NCI-H187 (cell line): ENCODE measurements around the gene ANOS1.

Experiments
- DNase-seq, 2 experiments: peaks; one replicate each; lab custom pipeline; 2025; lab: John Stamatoyannopoulos, UW

ANOS1 gene

GRCh38 chrX:8714164-8714563 is 17.8 kb downstream of the ANOS1 start:
- DNase-seq, result no peak

GRCh38 chrX:8711401-8711800 is 20.5 kb downstream of the ANOS1 start:
- DNase-seq, result no peak

- DNase-seq, result no peak
Measured at GRCh38 chrX:8704184-8704583, 27.8 kb downstream of the ANOS1 start.

- no peak for DNase-seq
Measured at GRCh38 chrX:8692871-8693270, 39.1 kb downstream of the ANOS1 start.

- no peak for DNase-seq
Measured at GRCh38 chrX:8689473-8689872, 42.5 kb downstream of the ANOS1 start.

GRCh38 chrX:8688776-8689175 is 43.2 kb downstream of the ANOS1 start:
- no peak for DNase-seq

GRCh38 chrX:8684201-8684965 is 47.6 kb downstream of the ANOS1 start:
- DNase-seq, result no peak

- no peak for DNase-seq
Measured at GRCh38 chrX:8683687-8684086, 48.2 kb downstream of the ANOS1 start.

GRCh38 chrX:8679550-8679949 is 52.4 kb downstream of the ANOS1 start:
- DNase-seq, result no peak

GRCh38 chrX:8675006-8675630 is 56.8 kb downstream of the ANOS1 start:
- no peak for DNase-seq

GRCh38 chrX:8673201-8673600 is 58.7 kb downstream of the ANOS1 start:
- DNase-seq, result no peak

GRCh38 chrX:8672176-8672575 is 59.8 kb downstream of the ANOS1 start:
- DNase-seq, result no peak

GRCh38 chrX:8668813-8669212 is 63.1 kb downstream of the ANOS1 start:
- DNase-seq, result no peak

GRCh38 chrX:8663325-8663724 is 68.6 kb downstream of the ANOS1 start:
- DNase-seq, result no peak

GRCh38 chrX:8657883-8658282 is 74.1 kb downstream of the ANOS1 start:
- DNase-seq, result no peak

- no peak for DNase-seq
Measured at GRCh38 chrX:8653956-8654355, 78.0 kb downstream of the ANOS1 start.

- no peak for DNase-seq
Measured at GRCh38 chrX:8649969-8650368, 82.0 kb downstream of the ANOS1 start.

- no peak for DNase-seq
Measured at GRCh38 chrX:8647176-8647575, 84.8 kb downstream of the ANOS1 start.

- DNase-seq, result no peak
Measured at GRCh38 chrX:8639949-8640475, 91.9 kb downstream of the ANOS1 start.

- no peak for DNase-seq
Measured at GRCh38 chrX:8636497-8636896, 95.4 kb downstream of the ANOS1 start.

- no peak for DNase-seq
Measured at GRCh38 chrX:8635812-8636211, 96.1 kb downstream of the ANOS1 start.

- no peak for DNase-seq
Measured at GRCh38 chrX:8632924-8633323, 99.0 kb downstream of the ANOS1 start.

GRCh38 chrX:8629871-8630270 is 102.1 kb downstream of the ANOS1 start:
- DNase-seq, result no peak

- DNase-seq, result no peak
Measured at GRCh38 chrX:8627796-8628195, 104.1 kb downstream of the ANOS1 start.
